HG03103 (cell line): ENCODE data around the gene LRP11.

Experiments used
- ATAC-seq: cut with Tn5 transposase; IDR thresholded peaks from one replicate; pipeline ENCODE4 v1.9.1; 2021; ENCODE audit warnings: low read depth; ENCODE audit not compliant: unreplicated experiment

The LRP11 gene

GRCh38 chr6:149815788-149816187 lies 48.4 kb downstream of the LRP11 start:
- no peak for ATAC-seq

DNA sequence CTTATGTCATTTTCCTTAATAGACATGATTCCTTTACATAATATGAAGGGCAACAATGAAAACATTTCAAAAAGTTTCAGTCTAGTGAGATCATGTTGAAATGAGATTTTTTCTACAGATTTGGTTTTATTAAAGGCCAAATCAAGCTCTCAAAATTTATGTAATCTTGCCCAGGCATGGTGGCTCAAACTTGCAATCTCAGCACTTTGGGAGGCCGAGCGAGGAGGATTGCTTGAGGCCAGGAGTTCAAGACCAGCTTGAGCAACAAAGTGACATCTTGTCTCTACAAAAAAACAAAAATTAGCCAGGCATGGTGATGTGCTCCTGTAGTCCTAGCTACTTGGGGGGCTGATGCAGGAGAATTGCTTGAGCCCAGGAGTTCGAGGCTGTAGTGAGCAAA lies 50.8 kb downstream of the LRP11 start:
- no peak for ATAC-seq

- ATAC-seq, result no peak
These were observed 54.4 kb downstream of the LRP11 start for GRCh38 chr6:149809798-149810197.

- no peak for ATAC-seq
These were observed 58.0 kb downstream of the LRP11 start for GRCh38 chr6:149806127-149806526.

DNA sequence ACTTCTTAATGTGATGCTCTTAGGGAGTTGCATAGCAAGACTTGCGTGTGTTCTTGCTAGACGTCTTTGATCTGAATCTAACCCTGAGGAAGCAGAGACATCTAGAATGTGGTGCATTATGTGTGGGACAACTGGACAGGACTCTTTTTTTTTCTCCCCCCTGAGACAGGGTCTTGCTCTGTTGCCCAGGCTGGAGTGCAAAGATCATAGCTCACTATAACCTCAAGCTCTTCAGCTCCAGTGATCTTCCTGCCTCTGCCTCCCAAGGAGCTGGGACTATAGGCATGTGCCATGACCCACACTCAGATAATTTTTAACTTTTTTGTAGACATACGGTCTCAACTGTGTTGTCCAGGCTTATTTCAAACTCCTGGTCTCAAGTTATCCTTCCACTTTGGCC lies 80.6 kb downstream of the LRP11 start:
- no peak for ATAC-seq

DNA sequence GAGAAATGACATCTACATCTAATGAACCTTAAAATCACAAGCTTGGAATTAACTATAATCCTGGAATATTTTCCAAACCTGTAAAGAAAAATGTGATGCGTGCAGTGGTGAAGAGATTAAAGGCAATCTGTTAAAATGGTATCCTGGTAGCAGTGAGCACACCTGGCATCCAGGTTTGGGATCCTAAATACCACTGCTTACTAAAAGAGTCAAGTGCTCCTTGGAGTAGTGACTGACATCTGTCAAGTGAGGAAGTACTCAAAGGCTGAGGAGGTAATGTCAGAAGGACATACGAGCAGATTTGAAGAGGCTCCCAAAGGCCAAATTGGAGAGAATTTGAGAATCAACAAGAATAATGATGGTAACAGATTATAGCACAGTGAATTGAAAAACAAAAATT lies 81.8 kb downstream of the LRP11 start:
- no peak for ATAC-seq

- ATAC-seq, result no peak
These were observed 82.4 kb downstream of the LRP11 start for GRCh38 chr6:149781715-149782114.

DNA sequence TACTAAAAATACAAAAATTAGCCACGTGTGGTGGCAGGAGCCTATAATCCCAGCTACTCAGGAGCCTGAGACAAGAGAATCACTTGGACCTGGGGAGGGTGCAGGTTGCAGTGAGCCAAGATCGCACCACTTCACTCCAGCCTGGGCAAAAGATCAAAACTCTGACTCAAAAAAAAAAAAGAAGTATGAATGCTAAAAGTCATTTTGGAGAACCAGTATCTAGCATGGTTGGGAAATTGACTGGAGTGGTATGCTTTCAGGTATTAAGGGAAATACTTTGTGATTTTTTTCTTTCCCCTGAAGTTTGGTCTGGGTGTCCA lies 84.6 kb downstream of the LRP11 start:
- no peak for ATAC-seq

DNA sequence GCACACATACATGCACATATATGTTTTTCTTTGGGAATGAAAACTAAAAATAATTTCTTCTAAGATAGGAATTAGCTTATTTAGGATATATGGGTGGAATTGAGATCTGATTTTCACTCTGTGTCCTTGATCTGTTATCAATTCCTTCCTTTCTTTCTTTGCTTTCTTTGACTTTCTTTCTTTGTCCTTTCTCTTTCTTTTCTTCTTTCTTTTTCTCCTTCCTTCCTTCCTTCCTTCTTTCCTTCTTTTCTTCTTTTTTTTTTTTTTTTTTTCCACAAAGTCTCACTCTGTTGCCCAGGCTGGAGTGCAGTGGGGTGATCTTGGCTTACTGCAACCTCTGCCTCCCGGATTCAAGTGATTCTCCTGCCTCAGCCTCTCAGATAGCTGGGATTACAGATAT lies 86.5 kb downstream of the LRP11 start:
- no peak for ATAC-seq

DNA sequence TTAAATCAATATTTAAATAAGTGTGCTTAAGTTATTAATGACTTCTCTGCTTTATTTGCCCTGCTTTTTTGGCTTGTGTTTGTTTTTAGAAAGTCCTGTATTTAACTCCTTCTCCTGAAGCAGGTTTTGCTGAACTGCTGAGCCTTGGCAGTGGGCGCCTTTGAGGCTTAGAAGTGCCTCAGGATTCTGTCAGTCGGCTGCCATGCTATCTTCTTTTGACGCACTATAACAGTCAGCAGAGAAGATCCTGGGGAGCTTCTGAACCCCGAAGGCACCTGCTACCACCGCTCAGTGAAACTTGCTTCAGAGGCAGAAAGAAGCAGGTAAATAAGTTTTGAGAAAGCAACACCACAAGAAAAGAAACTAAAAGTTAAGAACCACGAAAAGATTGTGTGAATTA lies 92.2 kb downstream of the LRP11 start:
- ATAC-seq, result no peak

- ATAC-seq, result no peak
These were observed 93.0 kb downstream of the LRP11 start for GRCh38 chr6:149771185-149771584.

GRCh38 chr6:149769676-149770075 lies 94.5 kb downstream of the LRP11 start:
- ATAC-seq, result no peak
